SU-DHL-6 (cell line): ENCODE data around the gene ALDH4A1.
A peak's percentile ranks its signal among the peaks of the same experiment; 100 is the strongest.

Experiments
- H2AFZ ChIP-seq: fragments of 200-600 bp; sonication (generic); 2 replicates; pipeline ENCODE4 v1.6.1; 2014; ENCODE audit warnings: low read depth, mild to moderate bottlenecking, moderate library complexity, mixed read lengths, antibody characterized with exemption, low read length; ENCODE audit not compliant: severe bottlenecking
- H3F3A ChIP-seq: fragments of 200-600 bp; shearing (Covaris generic); 2 replicates; pipeline ENCODE4 v1.6.0; 2016; ENCODE audit warnings: antibody characterized with exemption, mild to moderate bottlenecking; ENCODE audit not compliant: insufficient read depth
- H3K27ac ChIP-seq: fragments of 200-600 bp; sonication (generic); 2 replicates; pipeline ENCODE4 v1.5.1; 2016; ENCODE audit warnings: low read depth, mild to moderate bottlenecking, low read length, moderate library complexity, mixed read lengths
- H3K27me3 ChIP-seq: fragments of 200-600 bp; sonication (generic), shearing (Covaris generic); 2 replicates; pipeline ENCODE4 v1.6.0; 2014; ENCODE audit warnings: mild to moderate bottlenecking, low read length
- H3K36me3 ChIP-seq: fragments of 200-600 bp; sonication (generic); 2 replicates; pipeline ENCODE4 v1.6.1; 2014; ENCODE audit warnings: mild to moderate bottlenecking, low read length, mixed read lengths
- H3K4me2 ChIP-seq: fragments of 300-600, 200-600 bp; shearing (Covaris generic), sonication (generic); 2 replicates; pipeline ENCODE4 v1.6.0; 2014; ENCODE audit warnings: low read length, low read depth, mild to moderate bottlenecking; ENCODE audit not compliant: poor library complexity, severe bottlenecking
- H3K4me3 ChIP-seq: fragments of 200-600 bp; sonication (generic); 2 replicates; pipeline ENCODE4 v1.5.1; 2014; ENCODE audit warnings: antibody characterized with exemption, low read length, mild to moderate bottlenecking, mixed read lengths; ENCODE audit not compliant: insufficient read depth, poor library complexity, severe bottlenecking
- H3K79me2 ChIP-seq: fragments of 200-600 bp; sonication (generic); 2 replicates; pipeline ENCODE4 v1.6.1; 2014; ENCODE audit warnings: mild to moderate bottlenecking, low read length, moderate library complexity; ENCODE audit not compliant: insufficient read depth
- H3K9ac ChIP-seq: fragments of 200-600 bp; sonication (generic); 2 replicates; pipeline ENCODE4 v1.7.0; 2014; ENCODE audit warnings: mild to moderate bottlenecking, low read length
- H3K9me2 ChIP-seq: fragments of 200-600 bp; sonication (generic); replicated peaks from 2 replicates; pipeline ENCODE4 v1.6.1; 2014; ENCODE audit warnings: low read length; ENCODE audit not compliant: insufficient read depth
- H3K9me3 ChIP-seq: fragments of 200-600 bp; sonication (generic); 2 replicates; pipeline ENCODE4 v1.6.1; 2014; ENCODE audit warnings: low read length, mixed read lengths; ENCODE audit not compliant: insufficient read depth
- H4K20me1 ChIP-seq: fragments of 200-600 bp; sonication (generic); 2 replicates; pipeline ENCODE4 v1.6.1; 2014; ENCODE audit warnings: low read depth, mild to moderate bottlenecking, antibody characterized with exemption, low read length, moderate library complexity, mixed read lengths
- CTCF ChIP-seq: fragments of 200-600 bp; sonication (generic); IDR thresholded peaks from one replicate; pipeline ENCODE4 v1.5.1; 2017; ENCODE audit warnings: antibody characterized with exemption, mild to moderate bottlenecking, low read length, moderate library complexity; ENCODE audit not compliant: insufficient read depth, poor library complexity, severe bottlenecking
- EZH2phosphoT487 ChIP-seq: fragments of 200-600 bp; sonication (generic), shearing (Covaris generic); conservative IDR thresholded peaks from 2 replicates; pipeline ENCODE4 v1.6.1; 2018; ENCODE audit warnings: mild to moderate bottlenecking, antibody characterized with exemption, low read length, moderate library complexity, mixed read lengths

ALDH4A1 gene

DNA sequence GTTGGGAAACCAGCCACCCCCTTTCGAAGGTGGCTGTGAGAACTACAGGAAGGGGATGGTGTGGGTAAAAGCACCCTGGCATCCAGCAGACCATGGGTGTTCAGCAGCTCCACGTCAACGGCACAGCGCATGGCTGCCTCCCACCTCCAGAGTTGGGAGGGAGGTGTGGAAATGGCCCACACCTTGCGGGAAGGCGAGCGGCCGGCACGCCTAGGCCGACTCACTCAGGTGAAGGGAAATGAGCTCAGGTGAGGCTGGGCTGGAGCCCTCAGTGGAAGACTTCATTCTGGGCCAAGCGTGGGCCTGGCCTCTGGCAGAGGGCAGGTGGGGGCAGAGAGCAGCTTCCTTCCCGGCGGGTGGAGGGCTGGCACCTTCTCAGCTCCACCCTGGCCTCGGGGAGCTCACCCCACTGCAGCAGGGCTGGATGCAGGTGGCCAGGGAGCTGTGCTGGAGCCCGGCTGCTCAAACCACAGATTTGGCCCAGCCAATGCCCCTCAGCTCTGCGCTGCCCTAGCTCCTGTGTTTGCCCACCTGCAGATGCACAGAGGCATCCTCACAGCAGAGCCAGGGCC is 24.8 kb upstream of the ALDH4A1 start:
- H3K4me3 ChIP-seq, result peak overlapping the region; percentile 3

GRCh38 chr1:18926315-18927081 is 24.1 kb upstream of the ALDH4A1 start:
- Histone ChIP-seq H3K9me2 (no peaks in the 10 kb centered on the region), H3K27me3 (no peaks in the 10 kb centered on the region), H3F3A (peaks cover 9% of the 10 kb centered on the region; the same call in 1 of the 2 replicates), H4K20me1 (no peaks in the 10 kb centered on the region), H3K4me3 (peak overlapping the region; percentile 3), H3K4me2 (peak overlapping the region; percentile 43), H3K9ac (peak overlapping the region; percentile 36), H3K27ac (peak overlapping the region; percentile 74), H3K9me3 (no peaks in the 10 kb centered on the region), H2AFZ (peak overlapping the region; percentile 44), H3K36me3 (no peaks in the 10 kb centered on the region), H3K79me2 (no peaks in the 10 kb centered on the region)
- TF ChIP-seq EZH2phosphoT487 (no peak), CTCF (no peak)

More for the DNA sequence above, 24.8 kb upstream of the ALDH4A1 start:
- Histone ChIP-seq H3K79me2 (no peaks in the 10 kb centered on the region), H3K9ac (peak overlapping the region; percentile 36), H3K9me2 (no peaks in the 10 kb centered on the region), H3K27ac (peak overlapping the region; percentile 74), H3K9me3 (no peaks in the 10 kb centered on the region), H3K4me2 (peak overlapping the region; percentile 43), H3F3A (peaks cover 9% of the 10 kb centered on the region; the same call in 1 of the 2 replicates), H3K36me3 (no peaks in the 10 kb centered on the region), H4K20me1 (no peaks in the 10 kb centered on the region), H3K27me3 (no peaks in the 10 kb centered on the region), H2AFZ (peak overlapping the region; percentile 44)
- TF ChIP-seq EZH2phosphoT487, result no peak
- no peak for TF ChIP-seq CTCF

DNA sequence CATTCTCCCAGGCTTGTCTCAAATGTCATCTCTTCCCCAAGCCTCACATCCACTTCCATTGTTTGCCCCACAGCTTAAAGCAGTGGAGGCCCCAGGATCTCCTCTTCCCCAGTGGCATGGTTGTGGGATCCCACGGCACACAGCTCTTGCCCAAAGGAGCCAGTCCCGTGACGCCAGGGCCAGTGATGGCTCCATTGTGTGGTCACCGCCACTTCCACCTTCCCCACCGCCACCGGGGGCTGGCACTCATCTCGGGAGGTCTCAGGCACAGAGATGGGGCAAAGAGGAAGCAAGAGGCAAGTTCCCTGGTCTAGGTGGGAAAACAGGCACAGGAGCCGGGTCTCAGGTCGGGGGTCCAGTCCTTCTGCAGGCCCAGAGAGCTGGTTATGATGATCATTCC is 22.9 kb upstream of the ALDH4A1 start:
- peaks cover 9% of the 10 kb centered on the region; the same call in 1 of the 2 replicates for H3F3A ChIP-seq
- H3K9me3 ChIP-seq, result no peaks in the 10 kb centered on the region
- H3K79me2 ChIP-seq, result no peaks in the 10 kb centered on the region
- no peaks in the 10 kb centered on the region for H3K27me3 ChIP-seq
- H2AFZ ChIP-seq, result no peak overlapping the region
- no peaks in the 10 kb centered on the region for H3K36me3 ChIP-seq
- no peaks in the 10 kb centered on the region for H3K9me2 ChIP-seq
- no peak overlapping the region for H3K9ac ChIP-seq
- no peak overlapping the region for H3K4me3 ChIP-seq
- TF ChIP-seq CTCF (no peak), EZH2phosphoT487 (no peak)
- no peaks in the 10 kb centered on the region for H4K20me1 ChIP-seq
- H3K4me2 ChIP-seq, result no peak overlapping the region
- H3K27ac ChIP-seq, result no peak overlapping the region
